LNCaP clone FGC (cell line): ENCODE data around the gene APBB3.
"Not testable (repeated sequence)": the region's sequence is repeated elsewhere in the genome, so short reads cannot be mapped to it uniquely, and the experiment has no call there.

Source experiments
- DNase-seq: peaks from one replicate; pipeline ENCODE4 v3.0.0-alpha.2; 2011; ENCODE audit warnings: low read depth
- H3K4me3 ChIP-seq: 2 replicates; pipeline ENCODE4 v1.5.1; 2011; ENCODE audit warnings: mild to moderate bottlenecking, low read depth, low read length, control low read depth
- TF ChIP-seq, protein P1 (sequence below): IDR thresholded peaks from 2 replicates; pipeline ENCODE4 v1.5.1; 2012; ENCODE audit warnings: mild to moderate bottlenecking; ENCODE audit not compliant: control insufficient read depth, insufficient read depth; ENCODE audit errors: extremely low read depth

Gene APBB3

DNA sequence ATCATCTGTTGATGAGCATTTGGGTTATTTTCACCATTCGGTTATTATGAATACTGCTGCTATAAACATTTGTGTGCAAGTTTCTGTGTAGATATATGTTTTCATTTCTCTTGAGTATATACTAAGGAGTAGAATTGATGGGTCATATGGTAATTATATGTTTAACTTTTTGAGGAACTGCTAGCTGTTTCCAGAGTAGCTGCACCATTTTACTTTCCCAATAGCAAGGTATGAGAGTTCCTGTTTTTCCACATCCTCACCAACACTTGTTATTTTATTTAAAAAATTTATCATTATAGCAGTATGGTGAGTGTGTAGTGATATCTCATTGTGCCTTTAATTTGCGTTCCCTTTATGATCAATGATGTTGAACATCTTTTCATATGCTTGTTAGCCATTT lies 39.3 kb upstream of the APBB3 start:
- TF ChIP-seq, protein P1, sequence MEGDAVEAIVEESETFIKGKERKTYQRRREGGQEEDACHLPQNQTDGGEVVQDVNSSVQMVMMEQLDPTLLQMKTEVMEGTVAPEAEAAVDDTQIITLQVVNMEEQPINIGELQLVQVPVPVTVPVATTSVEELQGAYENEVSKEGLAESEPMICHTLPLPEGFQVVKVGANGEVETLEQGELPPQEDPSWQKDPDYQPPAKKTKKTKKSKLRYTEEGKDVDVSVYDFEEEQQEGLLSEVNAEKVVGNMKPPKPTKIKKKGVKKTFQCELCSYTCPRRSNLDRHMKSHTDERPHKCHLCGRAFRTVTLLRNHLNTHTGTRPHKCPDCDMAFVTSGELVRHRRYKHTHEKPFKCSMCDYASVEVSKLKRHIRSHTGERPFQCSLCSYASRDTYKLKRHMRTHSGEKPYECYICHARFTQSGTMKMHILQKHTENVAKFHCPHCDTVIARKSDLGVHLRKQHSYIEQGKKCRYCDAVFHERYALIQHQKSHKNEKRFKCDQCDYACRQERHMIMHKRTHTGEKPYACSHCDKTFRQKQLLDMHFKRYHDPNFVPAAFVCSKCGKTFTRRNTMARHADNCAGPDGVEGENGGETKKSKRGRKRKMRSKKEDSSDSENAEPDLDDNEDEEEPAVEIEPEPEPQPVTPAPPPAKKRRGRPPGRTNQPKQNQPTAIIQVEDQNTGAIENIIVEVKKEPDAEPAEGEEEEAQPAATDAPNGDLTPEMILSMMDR: no peak
- no peak overlapping the region for H3K4me3 ChIP-seq
- no peak for DNase-seq

DNA sequence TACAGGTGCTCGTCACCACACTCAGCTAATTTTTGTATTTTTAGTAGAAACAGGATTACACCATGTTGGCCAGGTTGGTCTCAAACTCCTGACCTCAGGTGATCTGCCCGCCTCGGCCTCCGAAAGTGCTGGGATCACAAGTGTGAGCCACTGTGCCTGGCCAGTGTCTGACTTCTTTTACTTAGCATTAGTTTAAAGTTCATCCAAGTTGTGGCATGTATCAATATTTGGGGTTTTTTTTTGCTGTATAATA lies 39.0 kb upstream of the APBB3 start:
- not testable (repeated sequence) for DNase-seq, H3K4me3 ChIP-seq

DNA sequence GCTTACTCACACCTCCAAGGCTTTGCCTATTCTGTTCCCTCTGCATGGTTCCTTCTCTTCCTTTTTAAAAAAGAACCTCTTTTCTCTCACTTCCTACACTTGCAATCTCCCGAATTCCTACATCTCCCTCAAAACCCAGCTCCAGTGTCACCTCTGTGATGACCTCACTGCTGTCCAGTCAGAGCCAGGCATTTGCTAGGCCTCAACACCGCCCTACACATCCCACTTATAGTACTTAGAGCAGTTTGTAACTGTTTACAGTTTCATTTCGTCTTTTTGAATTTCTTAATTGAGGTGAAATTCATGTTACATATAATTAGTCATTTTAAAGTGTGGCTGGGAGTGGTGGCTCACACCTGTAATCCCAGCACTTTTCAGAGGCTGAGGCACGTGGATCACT lies 37.7 kb upstream of the APBB3 start:
- no peak overlapping the region for H3K4me3 ChIP-seq
- DNase-seq: no peak
- TF ChIP-seq, protein P1: no peak

DNA sequence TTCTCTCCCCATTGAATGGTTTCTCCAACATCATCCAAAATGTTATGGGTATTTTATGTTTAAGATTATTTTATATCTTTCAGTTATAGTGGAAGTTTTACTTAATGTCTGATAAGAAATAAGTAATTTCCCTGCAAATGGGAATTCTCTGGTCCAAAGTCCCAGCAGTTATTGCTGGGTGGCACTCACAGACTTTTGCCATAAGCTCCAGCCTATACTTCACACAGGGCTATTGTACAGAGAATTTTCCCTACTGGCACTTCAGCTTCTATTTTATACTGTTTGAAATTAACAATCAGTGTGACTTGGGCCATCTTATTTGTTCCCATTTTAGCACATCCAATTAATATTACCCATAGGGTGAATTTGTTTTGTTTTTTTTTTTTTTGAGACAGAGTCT lies 35.7 kb upstream of the APBB3 start:
- TF ChIP-seq, protein P1: no peak
- no peak overlapping the region for H3K4me3 ChIP-seq
- DNase-seq: no peak

DNA sequence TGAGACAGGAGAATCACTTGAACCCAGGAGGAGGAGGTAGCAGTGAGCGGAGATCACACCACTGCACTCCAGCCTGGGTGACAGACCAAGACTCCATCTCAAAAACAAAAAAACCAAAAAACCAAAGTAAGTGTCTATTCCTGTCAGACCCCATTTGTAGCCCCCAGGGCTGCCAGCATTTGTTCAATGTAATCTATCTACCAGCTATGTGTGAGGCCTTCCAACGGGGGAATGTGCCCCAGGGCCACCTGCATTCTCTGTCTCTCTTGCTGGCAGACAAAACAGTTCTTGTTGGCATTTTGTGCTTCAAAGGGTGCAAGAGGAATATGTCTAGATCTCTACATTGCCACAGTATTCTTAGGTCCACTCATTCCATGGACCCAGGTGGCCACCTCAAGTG lies 34.4 kb upstream of the APBB3 start:
- DNase-seq: no peak
- TF ChIP-seq, protein P1: no peak

DNA sequence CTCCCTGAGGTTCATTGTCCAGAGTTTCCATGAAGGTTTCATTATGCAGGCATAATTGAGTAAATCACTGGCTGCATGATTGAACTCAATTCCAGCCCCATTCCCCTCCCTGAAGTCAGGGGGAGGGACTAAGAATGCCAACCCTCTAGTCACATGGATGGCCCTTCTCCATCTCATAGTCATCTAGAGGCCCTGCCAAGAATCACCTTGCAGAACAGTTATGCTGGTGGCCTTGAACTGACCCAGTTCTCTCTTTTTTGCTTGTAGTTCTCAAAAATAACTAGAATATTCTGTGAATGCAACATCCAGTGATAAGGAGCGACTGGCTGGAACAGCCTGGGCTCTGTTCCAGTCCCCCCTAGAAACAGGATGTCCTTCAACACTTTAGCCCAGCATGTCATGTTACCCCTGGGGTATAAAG lies 31.9 kb upstream of the APBB3 start:
- TF ChIP-seq, protein P1: no peak
- no peak overlapping the region for H3K4me3 ChIP-seq
- DNase-seq: no peak

More for the DNA sequence above, 34.4 kb upstream of the APBB3 start:
- H3K4me3 ChIP-seq: no peak overlapping the region

DNA sequence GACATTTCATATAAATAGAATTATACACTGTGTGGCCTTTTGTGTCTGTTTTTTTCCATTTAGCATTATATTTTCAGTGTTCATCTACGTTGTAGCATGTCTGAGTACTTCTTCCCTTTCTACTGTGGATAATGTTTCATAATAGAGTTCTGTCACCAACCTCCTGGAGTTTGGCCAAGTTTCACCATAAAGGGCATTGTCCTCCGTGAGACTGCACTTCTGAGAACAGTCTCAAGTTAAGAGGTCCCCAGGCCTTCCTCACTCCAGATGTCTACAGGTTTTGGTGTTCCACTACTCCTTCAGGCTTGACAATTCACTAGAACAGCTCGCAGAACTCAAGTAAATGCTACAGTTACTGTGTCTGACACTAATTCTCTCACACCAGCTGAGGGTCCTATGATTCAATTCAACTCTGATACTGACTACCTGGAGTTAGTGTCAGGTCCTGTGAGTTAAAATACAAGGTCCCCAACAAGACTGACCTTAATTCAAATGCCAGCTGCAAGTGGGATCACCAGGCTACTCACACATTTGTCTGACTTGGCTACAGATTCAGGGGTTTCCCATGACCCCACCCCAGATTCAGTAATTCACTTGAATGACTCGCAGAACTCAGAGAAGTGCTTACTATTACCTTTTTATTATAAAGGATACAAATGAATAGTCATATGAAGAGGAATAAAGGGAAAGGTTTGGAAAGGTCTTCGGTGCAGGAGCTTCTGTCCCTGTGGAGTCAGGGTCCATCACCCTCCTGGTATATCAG lies 31.3 kb upstream of the APBB3 start:
- TF ChIP-seq, protein P1: no peak
- no peak for DNase-seq
- H3K4me3 ChIP-seq: no peak overlapping the region
